Esophagus squamous epithelium (tissue), 4 donors: ENCODE measurements around the gene LPAR6.

Experiments
- CTCF ChIP-seq, 6 experiments: fragments of 450-650 bp in 4 of 6; fragments of 200-600 bp in 2 of 6; sonication (generic) in 2 of 6; IDR thresholded peaks; one replicate each; pipeline ENCODE4 v1.5.1; 2016 to 2019; ENCODE audit warnings: antibody characterized with exemption in 6 of 6, mild to moderate bottlenecking in 4 of 6, moderate library complexity in 4 of 6
- POLR2A ChIP-seq, 4 donors: fragments of 450-650 bp; IDR thresholded peaks; one replicate each; pipeline ENCODE4 v1.6.1; 2017; ENCODE audit warnings: antibody characterized with exemption in 4 of 4, mild to moderate bottlenecking in 4 of 4, moderate library complexity in 3 of 4

GRCh38 chr13:48429886-48430285 lies 17.0 kb upstream of the LPAR6 start:
- TF ChIP-seq CTCF (IDR thresholded peaks at IDR 0.05) = no peak
- TF ChIP-seq POLR2A (IDR thresholded peaks at IDR 0.05) = no peak
